SK-N-SH (cell line): ENCODE results near the gene CBY2. TPM values are rescaled to one million over a fixed set of nuclear protein-coding genes. Genes with fewer than 3 reads are reported as not detected.

Source experiments
- CTCF ChIA-PET: fragments of 300-600, 350-600 bp; formaldehyde crosslinking; extraction: SDS; loops from one replicate; lab custom pipeline; 2021; lab: Yijun Ruan, JAX
- POLR2A ChIA-PET: fragments of 350-600 bp; sonication (Branson Sonifier 250); formaldehyde crosslinking; extraction: SDS; loops from one replicate; lab custom pipeline; 2020; ENCODE audit warnings: antibody characterized with exemption, inconsistent platforms; lab: Yijun Ruan, JAX
- DNase-seq: peaks from one replicate; pipeline ENCODE4 v3.0.0; 2012
- H2AFZ ChIP-seq: fragments of 200-600 bp; sonication (generic); 2 replicates; pipeline ENCODE4 v1.8.1; 2016; ENCODE audit warnings: antibody characterized with exemption, mild to moderate bottlenecking, low read depth
- H3F3A ChIP-seq: fragments of 200-600 bp; sonication (generic); replicated peaks from 2 replicates; pipeline ENCODE3; 2016; ENCODE audit warnings: antibody characterized with exemption, mild to moderate bottlenecking; ENCODE audit not compliant: insufficient read depth
- H3K27ac ChIP-seq, 2 experiments: fragments of 200-500 bp in 1 of 2; fragments of 200-600 bp in 1 of 2; sonication (Bioruptor generic) in 1 of 2; sonication (generic), shearing (Covaris generic) in 1 of 2; 2 replicates each; pipeline versions ENCODE4 v1.5.1 to v1.6.1; 2014 to 2016; ENCODE audit warnings: low read depth in 2 of 2, inconsistent platforms in 1 of 2, low read length in 1 of 2, mild to moderate bottlenecking in 1 of 2, mixed read lengths in 1 of 2
- H3K27me3 ChIP-seq: fragments of 200-600 bp; sonication (generic), shearing (Covaris generic); 2 replicates; pipeline ENCODE4 v1.6.1; 2016; ENCODE audit warnings: mixed run types; ENCODE audit not compliant: insufficient read depth
- H3K36me3 ChIP-seq, 2 experiments: fragments of 200-500 bp in 1 of 2; fragments of 200-600 bp in 1 of 2; sonication (Bioruptor generic) in 1 of 2; sonication (generic) in 1 of 2; replicated peaks in 1 of 2; 2 replicates each; pipeline versions ENCODE3 to v1.5.1; 2014 to 2016; ENCODE audit warnings: low read length in 1 of 2, mild to moderate bottlenecking in 1 of 2; ENCODE audit not compliant: insufficient read depth in 2 of 2, control insufficient read depth in 1 of 2
- H3K4me1 ChIP-seq, 2 experiments: fragments of 200-500 bp in 1 of 2; fragments of 200-600 bp in 1 of 2; sonication (Bioruptor generic) in 1 of 2; sonication (generic), shearing (Covaris generic) in 1 of 2; 2 replicates each; pipeline versions ENCODE4 v1.5.1 to v1.6.1; 2014 to 2016; ENCODE audit warnings: low read depth in 1 of 2, low read length in 1 of 2, mixed run types in 1 of 2; ENCODE audit not compliant: insufficient read depth in 2 of 2, control insufficient read depth in 1 of 2
- H3K4me2 ChIP-seq: fragments of 200-600 bp; sonication (generic), shearing (Covaris generic); 2 replicates; pipeline ENCODE4 v1.6.1; 2017; ENCODE audit warnings: mixed run types
- H3K4me3 ChIP-seq, 2 experiments: fragments of 200-500 bp in 1 of 2; fragments of 200-600 bp in 1 of 2; sonication (Bioruptor generic) in 1 of 2; sonication (generic), shearing (Covaris generic) in 1 of 2; 2 replicates each; pipeline versions ENCODE4 v1.5.1 to v1.8.1; 2014 to 2016; ENCODE audit warnings: low read depth in 2 of 2, inconsistent platforms in 1 of 2, low read length in 1 of 2, mild to moderate bottlenecking in 1 of 2, mixed read lengths in 1 of 2, moderate library complexity in 1 of 2
- H3K79me2 ChIP-seq: fragments of 200-600 bp; sonication (generic); 2 replicates; pipeline ENCODE4 v1.8.1; 2017; ENCODE audit warnings: mild to moderate bottlenecking; ENCODE audit not compliant: insufficient read depth
- H3K9ac ChIP-seq: fragments of 200-600 bp; sonication (generic); 2 replicates; pipeline ENCODE4 v1.6.1; 2017; ENCODE audit warnings: mixed run types
- H3K9me2 ChIP-seq: fragments of 200-600 bp; sonication (generic); 2 replicates; pipeline ENCODE4 v1.6.1; 2017; ENCODE audit warnings: mixed run types
- H3K9me3 ChIP-seq: fragments of 200-600 bp; sonication (generic); 2 replicates; pipeline ENCODE4 v1.6.1; 2017; ENCODE audit warnings: mixed run types, mild to moderate bottlenecking, moderate library complexity
- H4K20me1 ChIP-seq: fragments of 200-600 bp; sonication (generic); 2 replicates; pipeline ENCODE4 v1.6.1; 2017; ENCODE audit warnings: mild to moderate bottlenecking, mixed run types; ENCODE audit not compliant: insufficient read depth
- ELF1 ChIP-seq: IDR thresholded peaks from 2 replicates; pipeline ENCODE4 v1.4.0; 2012
- EP300 ChIP-seq, 2 experiments: IDR thresholded peaks; 2 replicates each; pipeline versions ENCODE4 v1.4.0 to v1.6.1; 2012; ENCODE audit warnings: borderline replicate concordance in 1 of 2, low read depth in 1 of 2, low read length in 1 of 2
- FOSL2 ChIP-seq: IDR thresholded peaks from 2 replicates; pipeline ENCODE4 v1.4.0; 2012; ENCODE audit warnings: low read depth, mild to moderate bottlenecking, moderate library complexity, borderline replicate concordance
- FOXJ3 ChIP-seq: sonication (generic); formaldehyde crosslinking; IDR thresholded peaks from 2 replicates; pipeline ENCODE4 v1.5.1; 2020; ENCODE audit warnings: mild to moderate bottlenecking, missing genetic modification reagents
- FOXM1 ChIP-seq: IDR thresholded peaks from 2 replicates; pipeline ENCODE4 v1.4.0; 2012; ENCODE audit warnings: low read depth, mild to moderate bottlenecking
- GABPA ChIP-seq: IDR thresholded peaks from 2 replicates; pipeline ENCODE4 v1.4.0; 2012; ENCODE audit warnings: low read depth, mild to moderate bottlenecking
- JUND ChIP-seq: IDR thresholded peaks from 2 replicates; pipeline ENCODE4 v1.4.0; 2012
- MEF2A ChIP-seq: IDR thresholded peaks from 2 replicates; pipeline ENCODE4 v1.4.0; 2012; ENCODE audit warnings: low read depth, borderline replicate concordance
- MXI1 ChIP-seq: IDR thresholded peaks from 2 replicates; pipeline ENCODE4 v1.6.1; 2012; ENCODE audit warnings: mild to moderate bottlenecking, low read depth, low read length, improper control_type of control experiment
- NFIC ChIP-seq: IDR thresholded peaks from 2 replicates; pipeline ENCODE4 v1.4.0; 2012; ENCODE audit warnings: borderline replicate concordance
- NRF1 ChIP-seq: IDR thresholded peaks from 2 replicates; pipeline ENCODE4 v1.6.1; 2012; ENCODE audit warnings: low read depth, mild to moderate bottlenecking, low read length
- POLR2AphosphoS5 ChIP-seq: IDR thresholded peaks from 2 replicates; pipeline ENCODE4 v1.6.1; 2012; ENCODE audit warnings: low read depth, low read length
- RXRA ChIP-seq: IDR thresholded peaks from 2 replicates; pipeline ENCODE4 v1.4.0; 2012; ENCODE audit warnings: low read depth, mild to moderate bottlenecking, borderline replicate concordance
- SMC3 ChIP-seq: IDR thresholded peaks from 2 replicates; pipeline ENCODE4 v1.6.1; 2012; ENCODE audit warnings: low read depth, low read length, improper control_type of control experiment
- TAF1 ChIP-seq: IDR thresholded peaks from 2 replicates; pipeline ENCODE4 v1.6.1; 2012; ENCODE audit warnings: low read depth, mild to moderate bottlenecking, low read length, moderate library complexity, borderline replicate concordance
- WGBS: methylation state at CpG from one replicate; pipeline ENCODE4 v1.1.6; 2017; ENCODE audit warnings: low lambda C conversion rate; 5-methylcytosine and 5-hydroxymethylcytosine counted together
- polyA plus RNA-seq, 3 experiments: library from polyadenylated mRNA; depleted of rRNA; stranded (reverse); fragments of >200 nt; gene quantifications; 2 replicates each; pipeline ENCODE4 v1.2.3, GENCODE V29; 2012
- TF ChIP-seq, protein P1 (sequence below): IDR thresholded peaks from 2 replicates; pipeline ENCODE4 v1.4.0; 2012; ENCODE audit warnings: low read depth, borderline replicate concordance
- TF ChIP-seq, protein P2 (sequence below): IDR thresholded peaks from 2 replicates; pipeline ENCODE4 v1.4.0; 2012; ENCODE audit warnings: low read depth
- TF ChIP-seq, protein P3 (sequence below): fragments of 200-600 bp; sonication (generic); IDR thresholded peaks from 2 replicates; pipeline ENCODE4 v1.6.1; 2017; ENCODE audit warnings: antibody characterized with exemption, mild to moderate bottlenecking, moderate library complexity
- TF ChIP-seq, protein P4 (sequence below): IDR thresholded peaks from 2 replicates; pipeline ENCODE4 v1.4.0; 2012; ENCODE audit warnings: low read depth, borderline replicate concordance
- TF ChIP-seq, protein P5 (sequence below): fragments of 150-350 bp; IDR thresholded peaks from 2 replicates; pipeline ENCODE4 v1.6.1; 2017; ENCODE audit warnings: antibody characterized with exemption, low read length, low read depth, borderline replicate concordance

The CBY2 gene
- polyA plus RNA-seq, 1 of the 3 experiments (the other 2 are of a cell fraction), result not detected

DNA sequence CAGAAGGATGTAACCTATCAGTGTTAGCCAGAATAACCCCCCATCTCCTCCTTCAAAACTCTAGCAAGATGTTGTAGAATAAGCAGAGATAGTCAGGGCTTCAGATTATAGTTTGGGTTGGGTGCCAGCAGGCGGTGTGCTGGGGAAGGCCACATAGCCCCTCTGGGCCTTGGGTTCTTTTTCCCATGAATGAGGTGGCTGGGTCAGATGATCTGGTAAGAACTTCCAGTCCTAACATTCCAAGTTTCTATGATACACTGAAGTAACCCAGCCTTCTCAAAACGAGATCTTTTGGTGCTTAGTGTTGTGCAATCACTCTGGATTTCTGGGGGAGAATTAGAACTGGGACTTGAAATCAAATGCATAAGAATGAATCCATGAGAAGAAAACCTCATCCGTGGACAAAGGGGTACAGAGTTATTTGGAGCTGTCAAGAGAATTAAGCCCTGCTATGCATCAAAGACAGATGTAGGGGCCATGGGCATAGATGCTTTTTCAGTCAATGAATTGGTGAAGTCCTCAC is 810 bp downstream of the CBY2 start:
- H3K9me2 ChIP-seq, result no peaks in the 10 kb centered on the region
- H3K4me2 ChIP-seq, result no peak overlapping the region
- no peaks in the 10 kb centered on the region for H4K20me1 ChIP-seq
- no peaks in the 10 kb centered on the region for H3K4me1 ChIP-seq
- no peak overlapping the region for H3K27ac ChIP-seq
- TF ChIP-seq NFIC (no peak), POLR2AphosphoS5 (no peak), NRF1 (no peak), MXI1 (no peak), MEF2A (no peak)
- TF ChIP-seq, protein P1, sequence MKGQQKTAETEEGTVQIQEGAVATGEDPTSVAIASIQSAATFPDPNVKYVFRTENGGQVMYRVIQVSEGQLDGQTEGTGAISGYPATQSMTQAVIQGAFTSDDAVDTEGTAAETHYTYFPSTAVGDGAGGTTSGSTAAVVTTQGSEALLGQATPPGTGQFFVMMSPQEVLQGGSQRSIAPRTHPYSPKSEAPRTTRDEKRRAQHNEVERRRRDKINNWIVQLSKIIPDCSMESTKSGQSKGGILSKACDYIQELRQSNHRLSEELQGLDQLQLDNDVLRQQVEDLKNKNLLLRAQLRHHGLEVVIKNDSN, result no peak
- TF ChIP-seq, protein P2, sequence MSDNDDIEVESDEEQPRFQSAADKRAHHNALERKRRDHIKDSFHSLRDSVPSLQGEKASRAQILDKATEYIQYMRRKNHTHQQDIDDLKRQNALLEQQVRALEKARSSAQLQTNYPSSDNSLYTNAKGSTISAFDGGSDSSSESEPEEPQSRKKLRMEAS, result no peak
- H3K9me3 ChIP-seq, result no peaks in the 10 kb centered on the region
- H3F3A ChIP-seq, result no peaks in the 10 kb centered on the region
- no peak overlapping the region for H3K9ac ChIP-seq
- H2AFZ ChIP-seq, result no peak overlapping the region
- CTCF ChIA-PET, result interaction anchor here (0.5 to 1.7 kb wide), 2 partner anchors 19 to 31 kb away, joined by 3 to 7 read pairs; no protein-coding TSS in a partner anchor
- POLR2A ChIA-PET, result no interaction called here
- no peak overlapping the region for H3K4me3 ChIP-seq
- WGBS, result 14% methylated on average over 3 of the region's 3 CpGs
- H3K27me3 ChIP-seq, result no peaks in the 10 kb centered on the region; the same call in 1 of the 2 replicates
- no peaks in the 10 kb centered on the region for H3K36me3 ChIP-seq
- no peaks in the 10 kb centered on the region for H3K79me2 ChIP-seq
- DNase-seq, result no peak

DNA sequence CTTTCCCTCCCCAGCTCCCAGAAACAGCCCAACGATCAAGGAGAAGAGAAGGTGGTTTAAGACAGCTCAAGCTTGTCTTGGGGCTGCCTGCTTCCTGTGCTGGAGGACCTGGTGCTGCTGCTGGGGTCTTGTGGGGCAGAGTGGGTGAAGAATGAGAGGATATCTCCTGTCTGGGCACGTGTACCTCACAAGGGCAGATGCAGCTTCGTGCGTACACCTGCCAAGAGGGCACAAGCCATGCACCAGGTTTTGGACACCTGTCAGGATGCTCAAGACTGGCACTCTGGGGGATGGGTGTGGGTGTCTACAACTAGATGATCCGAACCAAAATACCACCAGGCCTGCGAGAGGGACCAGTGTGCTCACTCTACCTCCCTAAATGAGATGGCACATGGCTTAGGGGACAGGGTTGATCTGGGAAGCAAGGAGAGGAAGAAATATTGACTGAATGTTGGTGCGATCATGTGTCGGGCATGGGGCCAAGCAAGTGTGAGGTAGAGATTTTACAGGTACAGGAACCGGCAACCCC is 2.2 kb downstream of the CBY2 start:
- H3K4me2 ChIP-seq, result no peak overlapping the region
- no peaks in the 10 kb centered on the region for H4K20me1 ChIP-seq
- H3K4me1 ChIP-seq, result no peaks in the 10 kb centered on the region
- 50% methylated on average over 8 of the region's 9 CpGs for WGBS
- TF ChIP-seq FOSL2 (no peak), MEF2A (no peak), RXRA (no peak), POLR2AphosphoS5 (no peak), NFIC (no peak), NRF1 (no peak), ELF1 (no peak), SMC3 (no peak), GABPA (no peak), FOXJ3 (CRISPR knock-in tag) (no peak), EP300 (IDR thresholded peaks at IDR 0.05; ENCODE audit: borderline replicate concordance in 1 of 2, low read depth in 1 of 2, low read length in 1 of 2) (no peak), FOXM1 (no peak), TAF1 (no peak), JUND (no peak)
- TF ChIP-seq, protein P3, sequence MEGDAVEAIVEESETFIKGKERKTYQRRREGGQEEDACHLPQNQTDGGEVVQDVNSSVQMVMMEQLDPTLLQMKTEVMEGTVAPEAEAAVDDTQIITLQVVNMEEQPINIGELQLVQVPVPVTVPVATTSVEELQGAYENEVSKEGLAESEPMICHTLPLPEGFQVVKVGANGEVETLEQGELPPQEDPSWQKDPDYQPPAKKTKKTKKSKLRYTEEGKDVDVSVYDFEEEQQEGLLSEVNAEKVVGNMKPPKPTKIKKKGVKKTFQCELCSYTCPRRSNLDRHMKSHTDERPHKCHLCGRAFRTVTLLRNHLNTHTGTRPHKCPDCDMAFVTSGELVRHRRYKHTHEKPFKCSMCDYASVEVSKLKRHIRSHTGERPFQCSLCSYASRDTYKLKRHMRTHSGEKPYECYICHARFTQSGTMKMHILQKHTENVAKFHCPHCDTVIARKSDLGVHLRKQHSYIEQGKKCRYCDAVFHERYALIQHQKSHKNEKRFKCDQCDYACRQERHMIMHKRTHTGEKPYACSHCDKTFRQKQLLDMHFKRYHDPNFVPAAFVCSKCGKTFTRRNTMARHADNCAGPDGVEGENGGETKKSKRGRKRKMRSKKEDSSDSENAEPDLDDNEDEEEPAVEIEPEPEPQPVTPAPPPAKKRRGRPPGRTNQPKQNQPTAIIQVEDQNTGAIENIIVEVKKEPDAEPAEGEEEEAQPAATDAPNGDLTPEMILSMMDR, result no peak
- TF ChIP-seq, protein P4, sequence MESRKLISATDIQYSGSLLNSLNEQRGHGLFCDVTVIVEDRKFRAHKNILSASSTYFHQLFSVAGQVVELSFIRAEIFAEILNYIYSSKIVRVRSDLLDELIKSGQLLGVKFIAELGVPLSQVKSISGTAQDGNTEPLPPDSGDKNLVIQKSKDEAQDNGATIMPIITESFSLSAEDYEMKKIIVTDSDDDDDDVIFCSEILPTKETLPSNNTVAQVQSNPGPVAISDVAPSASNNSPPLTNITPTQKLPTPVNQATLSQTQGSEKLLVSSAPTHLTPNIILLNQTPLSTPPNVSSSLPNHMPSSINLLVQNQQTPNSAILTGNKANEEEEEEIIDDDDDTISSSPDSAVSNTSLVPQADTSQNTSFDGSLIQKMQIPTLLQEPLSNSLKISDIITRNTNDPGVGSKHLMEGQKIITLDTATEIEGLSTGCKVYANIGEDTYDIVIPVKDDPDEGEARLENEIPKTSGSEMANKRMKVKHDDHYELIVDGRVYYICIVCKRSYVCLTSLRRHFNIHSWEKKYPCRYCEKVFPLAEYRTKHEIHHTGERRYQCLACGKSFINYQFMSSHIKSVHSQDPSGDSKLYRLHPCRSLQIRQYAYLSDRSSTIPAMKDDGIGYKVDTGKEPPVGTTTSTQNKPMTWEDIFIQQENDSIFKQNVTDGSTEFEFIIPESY, result no peak
- TF ChIP-seq, protein P5, sequence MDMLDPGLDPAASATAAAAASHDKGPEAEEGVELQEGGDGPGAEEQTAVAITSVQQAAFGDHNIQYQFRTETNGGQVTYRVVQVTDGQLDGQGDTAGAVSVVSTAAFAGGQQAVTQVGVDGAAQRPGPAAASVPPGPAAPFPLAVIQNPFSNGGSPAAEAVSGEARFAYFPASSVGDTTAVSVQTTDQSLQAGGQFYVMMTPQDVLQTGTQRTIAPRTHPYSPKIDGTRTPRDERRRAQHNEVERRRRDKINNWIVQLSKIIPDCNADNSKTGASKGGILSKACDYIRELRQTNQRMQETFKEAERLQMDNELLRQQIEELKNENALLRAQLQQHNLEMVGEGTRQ, result no peak
- no peaks in the 10 kb centered on the region for H3K36me3 ChIP-seq
- CTCF ChIA-PET, result no interaction called here
- no peaks in the 10 kb centered on the region for H3K9me3 ChIP-seq
- POLR2A ChIA-PET, result no interaction called here
- H3K4me3 ChIP-seq, result no peak overlapping the region
- no peak overlapping the region for H3K27ac ChIP-seq
- no peak overlapping the region for H2AFZ ChIP-seq
- no peaks in the 10 kb centered on the region for H3K79me2 ChIP-seq
- H3K9me2 ChIP-seq, result no peaks in the 10 kb centered on the region
- no peaks in the 10 kb centered on the region for H3F3A ChIP-seq
- no peaks in the 10 kb centered on the region; the same call in 1 of the 2 replicates for H3K27me3 ChIP-seq
- H3K9ac ChIP-seq, result no peak overlapping the region
- DNase-seq, result no peak
